ENCODE results near the gene WDR20. TPM values are rescaled to one million over a fixed set of nuclear protein-coding genes. Genes with fewer than 3 reads are reported as not detected.
"Not testable (repeated sequence)": the region's sequence is repeated elsewhere in the genome, so short reads cannot be mapped to it uniquely, and the experiment has no call there.

Gene WDR20
- total RNA-seq = 20.5 TPM
- long read RNA-seq, transcript WDR20-203 (4 exons, 2,616 nt) = minor isoform, 6 of 43 reads
- long read RNA-seq, transcript WDR20-204 (3 exons, 2,391 nt) = major isoform, 10 of 43 reads
- long read RNA-seq, partial matches to known transcripts = 9 of 43 reads
- long read RNA-seq, other reads (novel, unspliced or antisense) = 14 of 43 reads

- peak; percentile 99 for DNase-seq
- intact Hi-C loops (cut with micrococcal nuclease) = loop anchor here (10.0 kb wide), 1 partner anchor 65 kb away; no protein-coding TSS in a partner anchor
- ATAC-seq = peak; percentile 99
Measured at GRCh38 chr14:102139286-102140026, at the start of gene WDR20. Gene WDR20 (plus strand): TSS chr14:102139897. CDS start chr14:102139924, 27 bp downstream.

- DNase-seq (no peak), ATAC-seq (no peak)
- intact Hi-C loops (cut with micrococcal nuclease) = no loop called here
Measured at GRCh38 chr14:102090713-102091112, 49.0 kb upstream of the WDR20 start.

- DNase-seq (no peak), ATAC-seq (no peak)
- intact Hi-C loops (cut with micrococcal nuclease) = no loop called here
Measured at GRCh38 chr14:102092806-102093205, 46.9 kb upstream of the WDR20 start.

GRCh38 chr14:102094101-102094500 lies 45.6 kb upstream of the WDR20 start:
- intact Hi-C loops (cut with micrococcal nuclease) = no loop called here
- ATAC-seq (no peak), DNase-seq (no peak)

GRCh38 chr14:102095231-102095870 lies 44.3 kb upstream of the WDR20 start:
- no peak for ATAC-seq
- intact Hi-C loops (cut with micrococcal nuclease) = no loop called here
- no peak for DNase-seq

GRCh38 chr14:102095871-102096568 lies 43.7 kb upstream of the WDR20 start:
- intact Hi-C loops (cut with micrococcal nuclease) = no loop called here
- DNase-seq (no peak), ATAC-seq (no peak)

- DNase-seq = peak; percentile 92
- intact Hi-C loops (cut with micrococcal nuclease) = no loop called here
- peak; percentile 92 for ATAC-seq
Measured at GRCh38 chr14:102096569-102097188, 43.0 kb upstream of the WDR20 start.

- no peak for ATAC-seq
- intact Hi-C loops (cut with micrococcal nuclease) = no loop called here
Measured at GRCh38 chr14:102097441-102098135, 42.1 kb upstream of the WDR20 start.

GRCh38 chr14:102103062-102103695 lies 36.5 kb upstream of the WDR20 start:
- DNase-seq (no peak), ATAC-seq (no peak)
- intact Hi-C loops (cut with micrococcal nuclease) = no loop called here

More at GRCh38 chr14:102097441-102098135, 42.1 kb upstream of the WDR20 start:
- no peak for DNase-seq

- intact Hi-C loops (cut with micrococcal nuclease) = no loop called here
- DNase-seq (no peak), ATAC-seq (no peak)
Measured at GRCh38 chr14:102105369-102105768, 34.3 kb upstream of the WDR20 start.

GRCh38 chr14:102109332-102109731 lies 30.4 kb upstream of the WDR20 start:
- intact Hi-C loops (cut with micrococcal nuclease); ATAC-seq; DNase-seq: not testable (repeated sequence)

GRCh38 chr14:102111101-102111500 lies 28.6 kb upstream of the WDR20 start:
- DNase-seq (no peak), ATAC-seq (no peak)
- intact Hi-C loops (cut with micrococcal nuclease) = no loop called here

GRCh38 chr14:102116361-102117180 lies 23.1 kb upstream of the WDR20 start:
- no peak for ATAC-seq
- intact Hi-C loops (cut with micrococcal nuclease) = no loop called here
- no peak for DNase-seq

GRCh38 chr14:102117852-102118251 lies 21.8 kb upstream of the WDR20 start:
- ATAC-seq (no peak), DNase-seq (no peak)
- intact Hi-C loops (cut with micrococcal nuclease) = no loop called here

GRCh38 chr14:102120888-102121287 lies 18.8 kb upstream of the WDR20 start:
- ATAC-seq (no peak), DNase-seq (no peak)
- intact Hi-C loops (cut with micrococcal nuclease) = no loop called here

GRCh38 chr14:102121567-102121966 lies 18.1 kb upstream of the WDR20 start:
- DNase-seq (no peak), ATAC-seq (no peak)
- intact Hi-C loops (cut with micrococcal nuclease) = no loop called here

GRCh38 chr14:102124419-102124818 lies 15.3 kb upstream of the WDR20 start:
- DNase-seq (no peak), ATAC-seq (no peak)
- intact Hi-C loops (cut with micrococcal nuclease) = no loop called here

- no peak for ATAC-seq
- intact Hi-C loops (cut with micrococcal nuclease) = no loop called here
- DNase-seq = no peak
Measured at GRCh38 chr14:102125546-102125945, 14.2 kb upstream of the WDR20 start.

All from left ventricle myocardium superior (tissue), 1 donor.